Astrocyte of the spinal cord (primary cell): ENCODE data around the gene FNBP1L.

ENCODE experiments used
- DNase-seq: peaks from one replicate; pipeline ENCODE4 v3.0.0; 2011; ENCODE audit warnings: low read depth, low spot score
- H3K4me3 ChIP-seq: 2 replicates; pipeline ENCODE4 v1.5.1; 2011; ENCODE audit warnings: low read depth, mild to moderate bottlenecking, low read length, moderate library complexity
- CTCF ChIP-seq: IDR thresholded peaks from 2 replicates; pipeline ENCODE4 v1.5.1; 2012; ENCODE audit warnings: low read depth, mild to moderate bottlenecking, low read length, inconsistent platforms
- in situ Hi-C: cut with HindIII; loops from 2 replicates; pipeline ENCODE4 v1.10.0; 2017; ENCODE audit warnings: low sequenced_read_pairs

Gene FNBP1L

GRCh38 chr1:93554883-93555872 lies 107.3 kb downstream of the FNBP1L start:
- in situ Hi-C loops, result no loop called here
- DNase-seq, result no peak
- no peak for TF ChIP-seq CTCF
- H3K4me3 ChIP-seq, result no peak overlapping the region

GRCh38 chr1:93556291-93556690 lies 108.4 kb downstream of the FNBP1L start:
- H3K4me3 ChIP-seq, result no peak overlapping the region
- no peak for DNase-seq
- in situ Hi-C loops, result no loop called here
- no peak for TF ChIP-seq CTCF

- no peak for TF ChIP-seq CTCF
- in situ Hi-C loops, result no loop called here
- DNase-seq, result no peak
- no peak overlapping the region for H3K4me3 ChIP-seq
These were observed 111.1 kb downstream of the FNBP1L start for GRCh38 chr1:93559045-93559444.

- no peak for DNase-seq
- no peak for TF ChIP-seq CTCF
- H3K4me3 ChIP-seq, result no peak overlapping the region
- in situ Hi-C loops, result no loop called here
These were observed 111.8 kb downstream of the FNBP1L start for GRCh38 chr1:93559695-93560094.

GRCh38 chr1:93565496-93566206 lies 117.7 kb downstream of the FNBP1L start:
- in situ Hi-C loops, result no loop called here
- H3K4me3 ChIP-seq, result no peak overlapping the region
- TF ChIP-seq CTCF, result no peak
- DNase-seq, result peak; percentile 44

- TF ChIP-seq CTCF, result no peak
- DNase-seq, result no peak
These were observed 118.3 kb downstream of the FNBP1L start for GRCh38 chr1:93566227-93566626.

More at GRCh38 chr1:93566227-93566626, 118.3 kb downstream of the FNBP1L start:
- in situ Hi-C loops, result no loop called here
- no peak overlapping the region for H3K4me3 ChIP-seq
